ENCODE data around the gene C10orf90. TPM values are rescaled to one million over a fixed set of nuclear protein-coding genes. Genes with fewer than 3 reads are reported as not detected.

The C10orf90 gene
- total RNA-seq, 1 experiment from 2014 or later, result 0.59 TPM

DNA sequence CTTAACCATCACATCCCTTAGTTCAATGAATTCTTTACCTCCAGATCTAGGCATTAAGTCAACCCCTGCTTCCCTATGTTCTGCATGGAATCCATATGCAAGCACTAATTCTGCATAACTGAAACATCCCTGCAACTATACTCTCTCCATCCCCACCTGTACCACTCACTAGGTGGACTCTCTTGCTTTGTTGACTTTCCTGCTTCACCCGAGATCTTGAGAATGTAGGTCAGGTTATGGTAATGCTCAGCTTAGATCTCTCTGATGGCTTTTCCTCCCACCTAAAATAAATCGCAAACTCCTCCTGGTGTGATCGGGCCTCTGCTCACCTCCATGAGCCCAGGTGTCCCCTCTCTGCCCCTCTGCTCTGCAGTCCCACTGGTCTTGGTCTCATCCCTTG, 189.8 kb downstream of the C10orf90 start:
- no peaks in the 10 kb centered on the region for H4K20me1 ChIP-seq (ENCODE audit: insufficient read depth)
- intact Hi-C loops (cut with micrococcal nuclease; ENCODE audit: unreplicated experiment), result no loop called here
- H3K79me2 ChIP-seq (ENCODE audit: low read depth), result no peaks in the 10 kb centered on the region
- H3K9me2 ChIP-seq (ENCODE audit: insufficient read depth), result no peaks in the 10 kb centered on the region
- no peaks in the 10 kb centered on the region for H3K4me1 ChIP-seq (replicated peaks; ENCODE audit: insufficient read depth)
- no TSS peak for BruUV-seq (replicated peaks)
- H2AFZ ChIP-seq, result no peak overlapping the region
- no peaks in the 10 kb centered on the region for H3K27me3 ChIP-seq (ENCODE audit: insufficient read depth, low read depth)
- no peaks in the 10 kb centered on the region for H3F3A ChIP-seq (ENCODE audit: insufficient read depth, low read depth)
- no peak overlapping the region for H3K4me3 ChIP-seq
- H3K4me2 ChIP-seq, result no peak overlapping the region
- ChIA-PET CTCF (no interaction called here), POLR2A (ENCODE audit: unreplicated experiment) (no interaction called here)
- no peak overlapping the region for H3K27ac ChIP-seq
- DNase-seq, result no peak
- no peak for TF ChIP-seq EZH2 (IDR thresholded peaks at IDR 0.05; ENCODE audit: low read depth)
- TF ChIP-seq, protein P1, sequence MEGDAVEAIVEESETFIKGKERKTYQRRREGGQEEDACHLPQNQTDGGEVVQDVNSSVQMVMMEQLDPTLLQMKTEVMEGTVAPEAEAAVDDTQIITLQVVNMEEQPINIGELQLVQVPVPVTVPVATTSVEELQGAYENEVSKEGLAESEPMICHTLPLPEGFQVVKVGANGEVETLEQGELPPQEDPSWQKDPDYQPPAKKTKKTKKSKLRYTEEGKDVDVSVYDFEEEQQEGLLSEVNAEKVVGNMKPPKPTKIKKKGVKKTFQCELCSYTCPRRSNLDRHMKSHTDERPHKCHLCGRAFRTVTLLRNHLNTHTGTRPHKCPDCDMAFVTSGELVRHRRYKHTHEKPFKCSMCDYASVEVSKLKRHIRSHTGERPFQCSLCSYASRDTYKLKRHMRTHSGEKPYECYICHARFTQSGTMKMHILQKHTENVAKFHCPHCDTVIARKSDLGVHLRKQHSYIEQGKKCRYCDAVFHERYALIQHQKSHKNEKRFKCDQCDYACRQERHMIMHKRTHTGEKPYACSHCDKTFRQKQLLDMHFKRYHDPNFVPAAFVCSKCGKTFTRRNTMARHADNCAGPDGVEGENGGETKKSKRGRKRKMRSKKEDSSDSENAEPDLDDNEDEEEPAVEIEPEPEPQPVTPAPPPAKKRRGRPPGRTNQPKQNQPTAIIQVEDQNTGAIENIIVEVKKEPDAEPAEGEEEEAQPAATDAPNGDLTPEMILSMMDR (conservative IDR thresholded peaks at IDR 0.05), result no peak
- no peaks in the 10 kb centered on the region for H3K36me3 ChIP-seq (ENCODE audit: low read depth)
- no peaks in the 10 kb centered on the region for H3K9me3 ChIP-seq (ENCODE audit: insufficient read depth, low read depth)

DNA sequence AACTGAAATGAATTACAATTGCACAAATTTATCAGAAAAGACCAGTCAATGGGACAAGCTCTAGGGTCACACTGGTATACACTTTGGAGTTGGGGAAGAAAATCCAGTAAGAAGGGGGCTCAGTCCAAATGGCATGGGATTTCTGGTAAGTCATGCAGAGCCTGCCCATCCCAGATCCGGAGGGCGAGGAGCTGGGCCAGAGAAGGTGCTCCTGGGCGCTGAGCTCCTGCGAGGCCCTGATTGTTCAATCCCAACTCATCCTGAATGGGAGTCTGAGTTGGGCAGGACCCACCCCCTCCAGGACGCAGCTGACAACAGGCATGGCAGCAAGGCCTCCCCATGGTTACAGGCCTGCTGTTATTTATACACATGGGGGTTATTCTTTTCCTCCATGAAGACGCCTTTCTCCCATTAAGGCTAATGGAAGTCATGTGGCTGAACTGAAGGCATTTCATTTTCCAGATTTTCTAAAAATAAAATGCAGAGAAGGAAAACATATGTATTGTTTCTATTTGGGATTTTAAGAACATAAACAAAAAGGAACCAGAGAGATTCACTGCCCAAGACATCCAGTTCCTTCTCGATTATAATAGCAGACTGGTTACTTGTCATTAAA, 191.1 kb downstream of the C10orf90 start:
- BruUV-seq (replicated peaks), result no TSS peak
- TF ChIP-seq, protein P1 (conservative IDR thresholded peaks at IDR 0.05), result no peak
- TF ChIP-seq EZH2 (IDR thresholded peaks at IDR 0.05; ENCODE audit: low read depth), result no peak
- Histone ChIP-seq H3K9me3 (ENCODE audit: insufficient read depth, low read depth) (no peaks in the 10 kb centered on the region), H3K4me1 (replicated peaks; ENCODE audit: insufficient read depth) (no peaks in the 10 kb centered on the region), H3F3A (ENCODE audit: insufficient read depth, low read depth) (no peaks in the 10 kb centered on the region), H3K79me2 (ENCODE audit: low read depth) (no peaks in the 10 kb centered on the region), H3K4me2 (no peak overlapping the region), H3K27ac (no peak overlapping the region), H3K4me3 (no peak overlapping the region), H2AFZ (no peak overlapping the region), H3K36me3 (ENCODE audit: low read depth) (no peaks in the 10 kb centered on the region), H3K27me3 (ENCODE audit: insufficient read depth, low read depth) (no peaks in the 10 kb centered on the region), H3K9me2 (ENCODE audit: insufficient read depth) (no peaks in the 10 kb centered on the region), H4K20me1 (ENCODE audit: insufficient read depth) (no peaks in the 10 kb centered on the region)
- no peak for DNase-seq
- CTCF ChIA-PET, result no interaction called here
- POLR2A ChIA-PET (ENCODE audit: unreplicated experiment), result no interaction called here
- intact Hi-C loops (cut with micrococcal nuclease; ENCODE audit: unreplicated experiment), result no loop called here

DNA sequence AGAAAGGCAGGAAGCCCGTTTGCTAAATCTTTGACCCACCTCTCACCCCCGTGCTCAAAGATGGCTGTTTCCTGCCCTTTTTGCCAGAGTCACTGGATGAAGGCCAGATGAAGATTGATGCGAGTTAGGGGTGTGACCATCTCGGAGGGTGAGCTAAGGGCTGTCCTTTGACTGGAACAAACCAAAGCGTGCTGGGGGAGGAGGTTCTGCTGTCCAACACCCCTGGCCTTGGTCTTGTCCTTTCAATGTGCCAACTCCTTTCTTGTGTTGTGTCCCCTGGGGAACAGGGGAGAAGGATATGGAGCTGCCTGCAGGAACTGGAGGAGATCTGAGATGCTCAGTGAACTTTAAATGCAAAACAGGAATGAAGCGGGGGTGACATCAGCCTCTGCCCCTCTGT, 191.9 kb downstream of the C10orf90 start:
- H3K27me3 ChIP-seq (ENCODE audit: insufficient read depth, low read depth), result no peaks in the 10 kb centered on the region
- H3K36me3 ChIP-seq (ENCODE audit: low read depth), result no peaks in the 10 kb centered on the region
- H2AFZ ChIP-seq, result no peak overlapping the region
- BruUV-seq (replicated peaks), result no TSS peak
- H3K4me3 ChIP-seq, result no peak overlapping the region
- no peaks in the 10 kb centered on the region for H3K9me2 ChIP-seq (ENCODE audit: insufficient read depth)
- H4K20me1 ChIP-seq (ENCODE audit: insufficient read depth), result no peaks in the 10 kb centered on the region
- TF ChIP-seq EZH2 (IDR thresholded peaks at IDR 0.05; ENCODE audit: low read depth), result no peak
- TF ChIP-seq, protein P1 (conservative IDR thresholded peaks at IDR 0.05), result no peak
- DNase-seq, result no peak
- no peak overlapping the region for H3K4me2 ChIP-seq
- no peaks in the 10 kb centered on the region for H3K4me1 ChIP-seq (replicated peaks; ENCODE audit: insufficient read depth)
- CTCF ChIA-PET, result no interaction called here
- no peaks in the 10 kb centered on the region for H3K9me3 ChIP-seq (ENCODE audit: insufficient read depth, low read depth)
- no peaks in the 10 kb centered on the region for H3F3A ChIP-seq (ENCODE audit: insufficient read depth, low read depth)
- H3K79me2 ChIP-seq (ENCODE audit: low read depth), result no peaks in the 10 kb centered on the region
- no peak overlapping the region for H3K27ac ChIP-seq
- intact Hi-C loops (cut with micrococcal nuclease; ENCODE audit: unreplicated experiment), result no loop called here
- POLR2A ChIA-PET (ENCODE audit: unreplicated experiment), result no interaction called here

Measured in PC-9 (cell line).